K562 (cell line): ENCODE data around the gene CFAP157. TPM values are rescaled to one million over a fixed set of nuclear protein-coding genes. Genes with fewer than 3 reads are reported as not detected.
A peak's percentile ranks its signal among the peaks of the same experiment; 100 is the strongest.

ENCODE experiments used
- ATAC-seq: fragments of 200-7000 bp; cut with Tn5 transposase; 3 replicates; pipeline ENCODE4 v1.9.1; 2020; ENCODE audit warnings: moderate library complexity
- BruUV-seq: library from RNA; stranded (reverse); fragments of 400-500 nt; replicated peaks from 2 replicates; lab custom pipeline; 2021; lab: Mats Ljungman, UMichigan
- CTCF ChIA-PET: fragments of 300-600 bp; formaldehyde crosslinking; extraction: SDS; loops from one replicate; lab custom pipeline; 2021; ENCODE audit warnings: low intra/inter-chr PET ratio; lab: Yijun Ruan, JAX
- POLR2A ChIA-PET: fragments of 300-600, 350-650 bp; sonication (Branson Sonifier 250); formaldehyde crosslinking; extraction: SDS; loops from one replicate; lab custom pipeline; 2021; ENCODE audit warnings: antibody characterized with exemption, inconsistent platforms; lab: Yijun Ruan, JAX
- DNase-seq, 4 experiments: peaks; one replicate each; pipeline versions ENCODE4 v3.0.0 to v3.0.0-alpha.2; 2011 to 2018; ENCODE audit warnings: low spot score in 3 of 4, mixed read lengths in 3 of 4; ENCODE audit errors: extremely low read depth in 1 of 4
- FAIRE-seq: peaks from 2 replicates; lab custom pipeline; 2011; peaks lifted over from hg19 to GRCh38; lab: Jason Lieb, UNC
- H2AFZ ChIP-seq: 2 replicates; pipeline ENCODE4 v1.6.0; 2011; ENCODE audit warnings: low read depth, low read length, control low read depth, inconsistent platforms
- H3K27ac ChIP-seq: fragments of 200-600 bp; 3 replicates; pipeline ENCODE4 v1.8.0; 2011; ENCODE audit warnings: low read depth, mild to moderate bottlenecking, control low read depth, inconsistent platforms, low read length, moderate library complexity, mixed read lengths; ENCODE audit errors: extremely low read depth
- H3K27me3 ChIP-seq, 2 experiments: fragments of 300-600 bp in 1 of 2; 2 replicates in 1 of 2; 3 replicates in 1 of 2; pipeline versions ENCODE4 v1.6.0 to v1.8.0; 2011; ENCODE audit warnings: inconsistent platforms in 2 of 2, low read length in 2 of 2, mild to moderate bottlenecking in 1 of 2, mixed read lengths in 1 of 2, moderate library complexity in 1 of 2; ENCODE audit not compliant: control insufficient read depth in 2 of 2, insufficient read depth in 2 of 2
- H3K36me3 ChIP-seq: fragments of 300-600 bp; 3 replicates; pipeline ENCODE4 v1.8.0; 2011; ENCODE audit warnings: mild to moderate bottlenecking, low read length, inconsistent platforms; ENCODE audit not compliant: control insufficient read depth, insufficient read depth
- H3K4me1 ChIP-seq, 2 experiments: fragments of 200-600 bp in 1 of 2; replicated peaks in 1 of 2; 2 replicates in 1 of 2; 3 replicates in 1 of 2; pipeline versions ENCODE4 v1.5.1 to v1.8.0; 2011; ENCODE audit warnings: inconsistent platforms in 2 of 2, low read length in 2 of 2, mild to moderate bottlenecking in 1 of 2, mixed read lengths in 1 of 2, moderate library complexity in 1 of 2; ENCODE audit not compliant: control insufficient read depth in 2 of 2, insufficient read depth in 2 of 2
- H3K4me2 ChIP-seq: 2 replicates; pipeline ENCODE4 v1.6.1; 2011; ENCODE audit warnings: low read length, control low read depth, inconsistent platforms, mixed read lengths; ENCODE audit not compliant: insufficient read depth
- H3K4me3 ChIP-seq: fragments of 200-600 bp; sonication (generic), shearing (Covaris generic); 2 replicates; pipeline ENCODE4 v1.5.1; 2016; ENCODE audit warnings: control low read depth, inconsistent platforms
- H3K79me2 ChIP-seq: fragments of 200-600 bp; 3 replicates; pipeline ENCODE4 v1.8.0; 2011; ENCODE audit warnings: low read length, inconsistent platforms; ENCODE audit not compliant: control insufficient read depth, insufficient read depth
- H3K9ac ChIP-seq, 2 experiments: 2 replicates each; pipeline versions ENCODE4 v1.6.0 to v1.6.1; 2011; ENCODE audit warnings: low read depth in 2 of 2, low read length in 2 of 2, control low read depth in 1 of 2, inconsistent platforms in 1 of 2, mild to moderate bottlenecking in 1 of 2, mixed read lengths in 1 of 2; ENCODE audit not compliant: insufficient read depth in 1 of 2
- H3K9me1 ChIP-seq: one replicate; pipeline ENCODE4 v1.6.0; 2011; ENCODE audit warnings: inconsistent platforms, mild to moderate bottlenecking, low read length, moderate library complexity; ENCODE audit not compliant: control insufficient read depth, insufficient read depth
- H3K9me3 ChIP-seq: replicated peaks from 2 replicates; pipeline ENCODE4 v1.5.1; 2011; ENCODE audit warnings: low read depth, low read length, inconsistent platforms; ENCODE audit not compliant: control insufficient read depth, insufficient read depth
- H4K20me1 ChIP-seq: replicated peaks from 2 replicates; pipeline ENCODE4 v1.6.1; 2011; ENCODE audit warnings: low read length, inconsistent platforms, mixed read lengths; ENCODE audit not compliant: control insufficient read depth, insufficient read depth
- CREB3L1 ChIP-seq: fragments of 450-650 bp; IDR thresholded peaks from 2 replicates; pipeline ENCODE4 v1.6.1; 2014; ENCODE audit warnings: low read depth, mild to moderate bottlenecking, moderate library complexity, borderline replicate concordance
- DIDO1 ChIP-seq: fragments of 450-650 bp; IDR thresholded peaks from 2 replicates; pipeline ENCODE4 v1.6.1; 2016; ENCODE audit warnings: low read depth, missing biosample characterization, missing genetic modification characterization
- HCFC1 ChIP-seq: IDR thresholded peaks from 2 replicates; pipeline ENCODE4 v1.6.1; 2012; ENCODE audit warnings: low read depth, low read length, improper control_type of control experiment
- MCM7 ChIP-seq, 2 experiments: fragments of 450-650 bp; IDR thresholded peaks; 2 replicates each; pipeline ENCODE4 v1.6.1; 2016 to 2018
- POLR2H ChIP-seq: IDR thresholded peaks from 2 replicates; pipeline ENCODE4 v1.6.1; 2016; ENCODE audit warnings: missing genetic modification characterization, low read depth, mild to moderate bottlenecking, control low read depth, missing compliant biosample characterization, moderate library complexity
- RFX1 ChIP-seq: fragments of 450-650 bp; IDR thresholded peaks from 2 replicates; pipeline ENCODE4 v1.6.1; 2016; ENCODE audit warnings: mild to moderate bottlenecking, moderate library complexity
- SREBF2 ChIP-seq: sonication (generic); formaldehyde crosslinking; IDR thresholded peaks from 2 replicates; pipeline ENCODE4 v1.4.0; 2020; ENCODE audit warnings: mild to moderate bottlenecking, missing genetic modification reagents
- ZNF395 ChIP-seq: fragments of 200-800 bp; sonication (Bioruptor generic); IDR thresholded peaks from 2 replicates; pipeline ENCODE4 v1.6.1; 2017; ENCODE audit warnings: missing genetic modification characterization, missing compliant biosample characterization
- WGBS: fragments of 100-300 bp; shearing (Covaris generic); methylation state at CpG from one replicate; pipeline ENCODE4 v1.1.6; 2016; ENCODE audit warnings: low coverage, mixed read lengths; ENCODE audit not compliant: insufficient coverage; ENCODE audit errors: missing lambda C conversion rate; 5-methylcytosine and 5-hydroxymethylcytosine counted together
- in situ Hi-C: fragments of 300-500 bp; cut with MboI; formaldehyde crosslinking; loops from 4 replicates; pipeline ENCODE4 v1.15.0; 2018; ENCODE audit warnings: inconsistent platforms, mixed read lengths
- intact Hi-C: fragments of 100-400 bp; cut with micrococcal nuclease; formaldehyde crosslinking; loops from 2 replicates; pipeline ENCODE4 v1.14.2; 2022
- polyA plus RNA-seq, 8 experiments: library from polyadenylated mRNA; depleted of rRNA in 4 of 8; stranded (reverse) in 5 of 8; unstranded in 3 of 8; fragments of >200 nt; fragmentation: Nextera tagmentation in 2 of 8; fragmentation: Illumina TruSeq in 1 of 8; extraction: Ambion mirVana in 2 of 8; extraction: Trizol in 1 of 8; gene quantifications; 2 replicates each; pipeline versions ENCODE4 v1.2.1 to v1.2.3, GENCODE V29; 2011 to 2014; ENCODE audit warnings: inconsistent platforms in 1 of 8, missing spikeins in 1 of 8
- total RNA-seq, 7 experiments: library from RNA; depleted of rRNA in 6 of 7; stranded (reverse); fragments of >200 nt in 6 of 7; fragmentation: Illumina TruSeq in 2 of 7; extraction: Trizol in 2 of 7; gene quantifications; 2 replicates each; pipeline versions ENCODE4 v1.2.1 to v1.2.3, GENCODE V29; 2011 to 2021; ENCODE audit warnings: low replicate concordance in 1 of 7

The CFAP157 gene
- total and polyA plus RNA-seq, 9 of the 15 experiments (the other 6 are each of a cell fraction or from before 2014, with no cell fraction given), result 0.03 TPM; not detected in 8

- peaks cover 3 to 6% of the 10 kb centered on the region in 2 experiments; a peak in 3 of 5 replicates for H3K4me1 ChIP-seq
- no TSS peak for BruUV-seq
- no peaks in the 10 kb centered on the region for H3K27me3 ChIP-seq
- in situ Hi-C loops (no loop called here), intact Hi-C loops (no loop called here)
- ChIA-PET CTCF (no interaction called here), POLR2A (interaction anchor here (0.6 to 1.4 kb wide), 6 partner anchors 8 to 1599 kb away, joined by 3 to 4 read pairs (median 3); no protein-coding TSS in a partner anchor)
- no peak overlapping the region for H3K4me2 ChIP-seq
- no peak overlapping the region for H3K27ac ChIP-seq
- H2AFZ ChIP-seq, result no peak overlapping the region
- H3K9me1 ChIP-seq, result no peaks in the 10 kb centered on the region
- ATAC-seq, result peak; percentile 49; the same call in 2 of the 3 replicates
- H4K20me1 ChIP-seq, result no peaks in the 10 kb centered on the region
- H3K36me3 ChIP-seq, result peaks cover 42% of the 10 kb centered on the region; the same call in 1 of the 3 replicates
- no peaks in the 10 kb centered on the region for H3K9me3 ChIP-seq
- WGBS, result 55% methylated on average over 10 of the region's 10 CpGs
- no peak overlapping the region for H3K4me3 ChIP-seq
- FAIRE-seq, result peak; percentile 19
- no peak for DNase-seq
- H3K79me2 ChIP-seq, result no peaks in the 10 kb centered on the region
- peak overlapping the region in 1 of 2 experiments; percentile 85; a peak in 2 of 4 replicates for H3K9ac ChIP-seq
- TF ChIP-seq HCFC1 (no peak), CREB3L1 (no peak), MCM7 (IDR thresholded peaks at IDR 0.05) (no peak), RFX1 (no peak), DIDO1 (tag) (no peak), ZNF395 (CRISPR knock-in tag) (no peak), POLR2H (tag) (no peak), SREBF2 (no peak)
Observed at GRCh38 chr9:127664678-127665507, 41.9 kb upstream of the CFAP157 start.
